NCI-H187 (cell line): ENCODE data around the gene CHD1L.

Experiments used
- DNase-seq, 2 experiments: peaks; one replicate each; lab custom pipeline; 2025; lab: John Stamatoyannopoulos, UW

Gene CHD1L

DNA sequence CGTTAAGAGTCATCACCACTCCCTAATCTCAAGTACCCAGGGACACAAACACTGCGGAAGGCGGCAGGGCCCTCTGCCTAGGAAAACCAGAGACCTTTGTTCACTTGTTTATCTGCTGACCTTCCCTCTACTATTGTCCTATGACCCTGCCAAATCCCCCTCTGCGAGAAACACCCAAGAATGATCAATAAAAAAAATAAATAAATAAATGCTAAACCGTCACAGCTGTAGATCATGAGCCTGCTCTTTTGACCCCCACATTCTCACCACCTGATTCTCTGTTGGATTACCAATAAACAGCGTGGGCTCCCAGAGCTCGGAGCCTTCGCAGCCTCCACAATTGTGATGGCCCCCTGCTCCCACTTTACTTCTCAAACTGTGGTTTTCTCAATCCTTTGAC, 8.6 kb upstream of the CHD1L start:
- DNase-seq: peak in 1 of 2 experiments; percentile 16

DNA sequence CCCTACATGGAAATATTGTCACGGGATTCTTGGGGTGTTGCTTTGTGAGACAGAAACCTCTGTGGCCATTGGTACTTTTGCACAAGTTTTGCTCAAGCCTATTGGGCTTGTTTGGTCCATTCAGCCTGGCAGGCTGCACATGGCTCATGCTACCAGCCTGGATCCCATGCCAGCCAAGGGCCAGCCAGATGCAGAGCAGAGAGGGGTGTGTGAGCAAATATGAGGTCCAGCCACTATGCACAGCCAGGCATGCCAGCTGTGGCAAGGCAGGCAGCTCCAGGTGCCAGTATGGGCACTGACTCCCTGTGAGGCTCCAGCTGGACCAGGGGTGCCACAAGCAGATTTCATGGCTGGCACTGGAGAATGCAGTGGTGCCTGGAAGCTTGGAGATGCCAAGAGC, 6.7 kb upstream of the CHD1L start:
- DNase-seq: no peak

DNA sequence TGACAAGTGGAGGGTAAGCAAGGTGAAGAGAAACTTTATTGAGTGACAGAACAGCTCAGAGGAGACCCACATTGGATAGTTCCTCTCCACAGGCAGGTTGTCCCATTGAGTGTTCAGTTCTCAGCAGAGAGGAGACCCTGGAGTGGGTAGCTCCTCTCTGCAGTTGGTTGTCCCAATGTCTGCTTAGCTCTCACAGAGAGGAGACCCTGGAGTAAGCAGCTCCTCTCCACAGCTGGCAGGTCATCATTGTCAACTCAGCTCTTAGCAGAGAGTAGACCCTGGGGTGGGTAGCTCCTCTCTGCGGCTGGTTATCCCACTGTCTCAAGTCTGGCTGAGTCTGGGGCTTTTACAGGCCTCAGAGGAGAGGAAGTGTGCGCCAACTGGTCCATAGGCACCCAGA, 6.0 kb upstream of the CHD1L start:
- DNase-seq: no peak

DNA sequence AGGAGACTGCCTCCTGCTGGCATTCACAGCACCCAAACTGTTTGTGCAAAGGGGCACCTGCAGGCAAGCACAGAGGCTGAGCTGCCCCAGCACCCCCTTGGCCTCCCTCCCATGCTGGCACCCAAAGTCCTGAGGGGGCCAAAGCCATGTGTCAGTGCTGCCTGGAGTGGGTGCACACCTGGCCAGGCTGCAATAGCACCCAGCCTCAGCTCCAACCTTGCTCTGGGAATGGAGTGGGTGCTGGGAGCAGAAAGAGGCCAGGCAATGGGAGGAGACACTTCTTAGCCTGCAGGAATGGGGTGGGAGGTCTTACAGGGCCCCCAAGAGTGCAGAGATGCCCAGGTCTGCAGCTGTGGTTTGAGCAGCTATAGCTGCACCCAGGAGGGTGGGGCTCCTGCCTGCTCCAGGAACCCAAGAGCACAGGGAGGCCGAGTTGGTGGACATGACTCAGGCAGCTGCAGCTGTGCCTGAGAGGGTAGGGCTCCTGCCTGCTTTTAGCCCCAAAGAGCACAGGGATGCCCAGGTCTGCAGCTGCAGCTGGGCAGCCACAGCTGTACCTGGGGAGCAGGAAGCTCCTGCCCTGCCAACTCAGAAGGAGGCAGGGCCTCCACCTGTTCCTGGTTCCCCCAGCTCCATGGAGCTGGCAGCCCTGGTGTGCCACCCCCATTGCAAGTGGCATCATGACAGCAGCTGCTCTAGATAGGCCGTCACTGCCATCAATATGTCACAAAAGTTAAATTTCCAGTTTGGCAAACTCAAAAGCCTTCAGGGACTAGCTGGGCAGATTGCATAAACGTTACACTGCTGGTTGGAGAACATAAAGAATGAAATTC, 5.3 kb upstream of the CHD1L start:
- DNase-seq: no peak

DNA sequence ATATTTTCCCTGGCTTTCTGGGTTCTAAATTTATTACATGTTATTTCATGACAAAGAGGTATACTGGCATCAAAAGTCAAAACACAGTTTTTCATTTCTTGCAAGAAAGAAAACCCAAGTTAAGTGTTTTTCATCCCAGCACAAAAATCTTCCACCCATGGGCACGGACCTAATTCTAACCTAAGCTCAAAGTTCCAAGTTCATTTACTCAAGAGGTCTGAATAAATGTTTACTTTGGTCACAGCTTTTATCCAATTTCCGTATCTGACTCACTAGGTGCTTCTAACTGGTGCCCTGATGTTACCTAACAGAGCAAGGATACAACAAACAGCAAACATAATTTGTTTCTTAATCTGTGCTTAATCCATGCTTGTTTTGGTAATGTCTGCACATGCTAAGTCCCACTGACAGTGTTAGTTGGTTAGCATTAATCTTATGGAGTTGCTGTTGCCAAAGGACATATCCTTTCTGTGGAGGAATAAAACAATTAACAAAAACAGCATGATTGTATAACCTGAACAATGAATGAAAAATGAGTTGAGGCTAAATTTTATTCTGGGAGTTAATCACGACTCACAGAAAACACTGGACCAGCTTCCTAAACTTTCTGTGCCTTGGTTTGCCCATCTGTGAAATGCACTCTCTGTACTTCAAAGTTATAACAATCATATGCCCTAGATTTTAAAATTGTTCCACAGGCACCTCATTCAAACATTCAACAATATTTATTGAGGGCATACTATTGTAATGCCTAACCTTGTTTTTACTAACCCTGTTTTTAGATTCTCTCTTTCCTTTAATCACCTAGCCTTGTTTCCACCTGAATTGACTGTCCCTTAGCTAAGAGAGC, 4.2 kb upstream of the CHD1L start:
- DNase-seq: no peak

DNA sequence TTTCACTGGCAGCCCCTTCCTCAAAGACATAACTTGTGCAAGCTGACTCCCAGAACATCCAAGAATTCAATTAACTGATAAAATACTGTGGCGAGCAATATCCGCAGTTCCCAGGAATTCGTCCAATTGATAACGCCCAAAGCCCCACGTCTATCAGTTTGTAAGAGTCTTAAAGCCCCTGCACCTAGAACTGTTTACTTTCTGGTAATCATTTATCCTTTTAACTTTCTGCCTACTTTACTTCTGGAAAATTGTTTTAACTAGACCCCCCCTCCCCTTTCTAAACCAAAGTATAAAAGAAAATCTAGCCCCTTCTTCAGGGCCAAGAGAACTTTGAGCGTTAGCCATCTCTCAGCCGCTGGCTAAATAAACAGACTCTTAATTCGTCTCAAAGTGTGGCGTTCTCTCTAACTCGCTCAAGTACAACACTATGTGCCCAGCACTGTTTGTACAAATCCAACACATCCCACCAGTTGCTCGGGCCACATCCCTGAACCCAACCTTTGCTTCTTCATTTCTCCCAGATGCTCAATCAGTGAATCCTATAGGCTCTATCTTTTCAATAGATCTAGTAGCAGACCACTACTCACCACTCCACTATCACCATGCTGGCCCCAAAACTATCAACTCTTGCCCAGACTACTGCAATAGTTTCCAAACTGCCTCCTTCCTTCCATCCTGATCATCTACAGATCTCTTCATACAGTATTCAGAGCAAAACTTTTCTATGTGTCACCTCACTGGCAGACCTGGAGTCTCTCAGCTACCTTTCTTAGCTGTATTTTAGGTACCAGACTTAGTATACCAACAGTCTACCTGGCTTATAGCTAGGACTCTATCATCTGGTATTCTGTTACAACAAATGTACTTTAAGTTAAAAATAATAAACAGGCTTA, 3.3 kb upstream of the CHD1L start:
- DNase-seq: no peak

DNA sequence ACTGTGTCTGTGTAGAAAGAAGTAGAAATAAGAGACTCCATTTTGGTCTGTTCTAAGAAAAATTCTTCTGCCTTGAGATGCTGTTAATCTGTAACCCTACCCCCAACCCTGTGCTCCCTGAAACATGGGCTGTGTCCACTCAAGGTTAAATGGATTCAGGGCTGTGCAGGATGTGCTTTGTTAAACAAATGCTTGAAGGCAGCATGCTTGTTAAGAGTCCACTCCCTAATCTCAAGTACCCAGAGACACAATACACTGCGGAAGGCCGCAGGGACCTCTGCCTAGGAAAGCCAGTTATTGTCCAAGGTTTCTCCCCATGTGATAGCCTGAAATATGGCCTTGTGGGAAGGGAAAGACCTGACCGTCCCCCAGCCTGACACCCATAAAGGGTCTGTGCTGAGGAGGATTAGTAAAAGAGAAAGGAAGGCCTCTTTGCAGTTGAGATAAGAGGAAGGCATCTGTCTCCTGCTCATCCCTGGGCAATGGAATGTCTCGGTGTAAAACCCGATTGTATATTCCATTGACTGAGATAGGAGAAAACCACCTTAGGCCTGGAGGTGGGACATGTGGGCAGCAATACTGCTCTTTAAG, 2.3 kb upstream of the CHD1L start:
- peak; percentile 66 to 82 for DNase-seq

DNA sequence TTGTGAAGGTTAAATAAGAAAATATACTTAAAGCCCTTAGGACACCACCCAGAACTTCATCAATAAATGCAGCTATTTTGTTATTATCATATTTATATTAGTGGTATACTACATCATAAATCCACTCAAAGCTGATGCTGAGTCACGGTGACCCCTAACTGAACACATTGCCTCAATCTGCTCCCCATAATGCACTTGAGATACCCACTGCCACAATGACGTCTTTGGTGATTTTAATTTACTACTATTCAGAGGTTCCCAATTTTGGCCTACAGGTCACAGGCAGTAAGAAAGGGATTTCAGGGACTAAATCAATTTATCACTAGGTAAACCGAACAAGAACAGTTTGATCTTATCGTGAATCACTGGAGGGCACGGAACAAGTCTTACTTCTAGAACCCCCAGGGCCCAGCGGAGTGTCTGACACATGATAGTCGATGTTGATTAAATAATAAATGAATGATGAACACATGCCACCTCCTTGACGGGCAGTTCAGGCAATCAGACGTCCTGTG, 493 bp upstream of the CHD1L start:
- no peak for DNase-seq

DNA sequence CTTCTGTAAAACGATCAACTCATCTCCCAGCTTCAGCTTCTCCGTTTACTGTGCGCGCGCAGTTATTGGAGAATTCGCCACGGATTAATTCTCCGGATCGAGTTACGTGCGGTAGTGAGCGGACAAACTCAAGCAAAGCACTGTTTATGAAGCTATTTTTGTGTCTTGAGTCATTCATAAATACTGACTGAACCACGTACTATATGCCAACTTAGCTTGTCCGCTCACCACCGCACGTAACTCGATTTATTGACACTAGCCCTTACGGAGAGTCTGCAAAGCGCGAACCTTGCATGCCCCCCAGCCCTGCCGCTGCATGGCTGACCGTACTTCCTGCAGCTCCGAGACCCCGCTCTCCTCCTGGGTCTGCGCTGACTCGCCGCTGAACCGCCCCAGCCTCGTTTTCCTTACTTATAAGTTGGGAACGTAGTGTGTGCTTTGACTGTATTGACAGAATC, 773 bp downstream of the CHD1L start:
- no peak for DNase-seq

DNA sequence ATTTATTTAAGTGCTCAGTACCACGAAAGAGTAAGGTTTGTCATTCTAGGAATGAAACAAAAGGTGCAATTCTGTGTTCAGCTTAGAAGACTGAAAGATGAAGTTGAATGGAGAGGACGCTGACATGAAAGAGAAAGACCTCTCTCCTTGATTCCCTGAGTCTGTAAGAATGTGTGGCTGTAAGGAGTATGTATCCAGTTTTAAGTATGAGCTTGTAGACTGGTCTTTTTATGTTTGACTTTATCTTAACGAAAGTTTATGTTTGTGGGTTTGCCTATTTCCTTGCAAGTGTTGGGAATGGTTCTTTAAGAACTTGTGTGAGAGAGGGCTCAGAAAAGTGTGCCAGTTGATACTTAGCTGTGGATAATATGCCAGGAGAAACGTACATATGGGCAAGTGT, 1.4 kb downstream of the CHD1L start:
- DNase-seq: no peak

DNA sequence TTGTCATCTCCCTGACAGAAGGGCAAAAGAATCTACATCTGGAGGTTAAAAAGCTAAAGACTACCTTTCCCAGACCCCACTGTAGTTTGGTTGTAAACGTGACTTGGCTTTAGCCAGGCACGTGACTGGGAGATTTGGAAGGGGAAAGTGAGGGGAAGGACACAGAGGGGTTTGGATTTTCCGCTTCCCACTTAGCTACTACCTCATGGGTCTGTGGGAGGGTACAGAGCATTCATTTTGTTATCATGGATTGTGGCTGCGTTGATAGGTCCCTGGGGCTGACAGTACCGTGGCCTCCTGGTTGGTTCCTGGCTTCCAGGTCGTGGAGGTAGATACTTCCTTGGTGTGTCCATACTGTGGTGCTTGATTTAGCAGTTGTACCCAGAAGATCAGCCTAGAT, 2.6 kb downstream of the CHD1L start:
- DNase-seq: no peak

DNA sequence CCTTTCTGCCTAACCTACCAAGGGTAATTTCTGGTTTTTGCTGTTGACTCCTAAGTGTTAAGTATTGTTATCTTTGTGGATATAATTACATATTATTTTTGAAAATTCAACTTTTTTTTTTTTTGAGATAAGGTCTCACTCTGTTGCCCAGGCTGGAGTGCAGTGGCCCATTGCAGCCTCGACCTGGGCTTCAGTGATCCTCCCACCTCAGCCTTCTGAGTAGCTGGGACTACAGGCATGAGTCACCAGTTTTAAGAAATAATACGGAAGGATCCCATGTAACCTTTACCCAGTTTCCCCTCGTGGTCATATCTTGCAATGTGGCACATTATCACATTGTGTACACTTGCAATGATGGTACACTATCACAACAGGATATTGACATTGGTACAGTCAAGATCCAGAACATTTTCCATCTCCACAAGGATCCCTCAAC, 3.1 kb downstream of the CHD1L start:
- no peak for DNase-seq

DNA sequence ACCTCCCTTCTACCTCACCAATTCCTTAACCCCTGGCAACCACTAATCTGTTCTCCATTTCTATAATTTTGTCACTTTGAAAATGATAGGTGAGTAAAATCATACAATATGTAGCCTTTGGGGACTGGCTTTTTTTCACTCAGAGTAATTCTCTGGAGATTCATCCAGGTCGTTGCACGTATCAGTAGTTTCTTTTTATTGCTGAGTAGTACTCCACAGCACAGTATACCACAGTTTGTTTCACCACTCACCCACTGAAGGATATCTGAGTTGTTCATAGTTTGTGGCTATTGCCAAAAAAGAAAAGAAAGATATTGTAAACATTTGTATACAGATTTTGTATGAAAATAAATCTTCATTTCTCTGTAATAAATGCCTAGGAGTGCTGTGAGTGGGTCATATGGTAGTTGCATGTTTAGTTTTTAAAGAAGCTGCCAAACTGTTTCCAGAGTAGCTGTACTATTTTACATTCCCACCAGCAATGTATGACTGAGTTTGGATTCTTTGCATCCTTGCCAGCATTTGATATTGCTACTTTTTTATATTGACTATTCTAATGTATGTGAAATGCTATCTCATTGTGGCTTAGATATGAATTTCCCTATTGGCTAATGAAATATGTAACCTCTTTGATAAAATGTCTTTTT, 3.7 kb downstream of the CHD1L start:
- DNase-seq: no peak

DNA sequence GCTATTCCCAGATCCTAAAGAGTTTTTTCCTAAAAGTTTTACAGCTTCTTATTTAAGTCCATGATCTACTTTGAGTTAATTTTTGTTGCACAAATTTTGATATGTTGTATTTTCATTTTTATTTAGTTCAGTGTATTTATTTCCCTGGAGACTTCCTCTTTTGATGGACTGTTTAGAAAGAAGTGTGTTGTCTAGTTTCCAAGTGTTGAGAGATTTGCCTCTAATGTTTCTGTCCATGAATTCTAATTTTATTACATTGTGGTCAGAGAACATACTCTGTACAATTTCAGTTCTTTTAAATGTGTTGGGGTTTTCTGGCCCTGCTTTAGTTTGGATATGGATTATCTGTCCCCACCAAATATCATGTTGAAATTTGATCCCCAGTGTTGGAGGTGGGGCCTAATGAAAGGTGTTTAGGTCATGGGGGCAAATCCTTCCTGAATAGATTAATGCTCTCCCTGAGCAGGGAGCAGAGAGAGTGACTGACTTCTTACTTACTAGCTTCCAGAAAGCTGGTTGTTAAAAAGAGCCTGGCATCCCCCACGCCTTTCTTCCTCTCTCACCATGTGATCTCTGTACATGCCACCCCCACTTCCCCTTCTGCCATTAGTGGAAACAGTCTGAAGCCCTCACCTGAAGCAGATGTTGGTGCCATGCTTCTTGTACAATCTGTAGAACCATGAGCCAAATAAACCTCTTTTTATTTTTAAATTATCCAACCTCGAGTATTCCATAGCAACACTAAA, 4.6 kb downstream of the CHD1L start:
- no peak for DNase-seq

DNA sequence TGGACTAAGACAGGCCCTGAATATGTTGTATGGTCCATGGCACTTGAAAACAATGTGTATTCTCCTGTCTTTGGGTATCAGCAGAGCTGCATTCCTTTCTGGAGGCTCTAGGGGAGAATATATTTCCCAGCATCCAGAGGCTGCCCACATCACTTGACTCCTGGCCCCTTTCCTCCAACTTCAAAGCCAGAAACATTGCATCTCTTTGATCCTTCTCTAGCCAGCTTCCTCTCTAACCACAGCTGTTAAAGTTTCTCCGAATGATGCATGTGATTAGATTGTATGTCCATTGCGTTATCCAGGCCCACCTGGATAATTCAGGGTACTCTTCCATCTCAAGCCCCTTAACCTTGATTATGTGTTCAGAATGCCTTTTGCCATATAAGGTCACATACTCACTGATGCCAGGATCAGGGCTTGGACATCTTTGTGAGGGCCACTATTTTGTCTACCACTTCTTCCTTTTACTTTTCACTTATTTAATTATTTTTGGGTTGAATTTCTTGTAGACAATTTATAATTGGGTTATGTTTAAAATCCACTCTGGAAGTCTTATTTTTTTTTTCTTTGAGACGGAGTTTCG, 5.3 kb downstream of the CHD1L start:
- DNase-seq: no peak

DNA sequence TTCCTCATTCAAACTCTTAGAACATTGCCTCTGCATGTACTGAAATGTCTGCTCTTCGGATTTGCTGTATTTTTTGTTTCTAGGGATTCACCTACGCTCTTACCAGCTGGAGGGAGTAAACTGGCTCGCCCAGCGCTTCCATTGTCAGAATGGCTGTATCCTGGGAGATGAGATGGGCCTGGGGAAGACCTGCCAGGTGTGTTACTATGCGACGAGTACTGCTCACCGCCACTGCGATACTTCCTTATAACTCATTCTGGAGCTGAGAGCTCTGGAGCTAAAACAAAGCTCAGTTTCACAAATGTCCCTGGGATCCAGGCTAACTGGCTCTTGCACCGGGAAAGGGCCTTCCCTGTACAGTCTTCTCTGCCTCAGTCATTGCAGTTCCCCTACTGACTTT, 10.1 kb downstream of the CHD1L start:
- no peak for DNase-seq

DNA sequence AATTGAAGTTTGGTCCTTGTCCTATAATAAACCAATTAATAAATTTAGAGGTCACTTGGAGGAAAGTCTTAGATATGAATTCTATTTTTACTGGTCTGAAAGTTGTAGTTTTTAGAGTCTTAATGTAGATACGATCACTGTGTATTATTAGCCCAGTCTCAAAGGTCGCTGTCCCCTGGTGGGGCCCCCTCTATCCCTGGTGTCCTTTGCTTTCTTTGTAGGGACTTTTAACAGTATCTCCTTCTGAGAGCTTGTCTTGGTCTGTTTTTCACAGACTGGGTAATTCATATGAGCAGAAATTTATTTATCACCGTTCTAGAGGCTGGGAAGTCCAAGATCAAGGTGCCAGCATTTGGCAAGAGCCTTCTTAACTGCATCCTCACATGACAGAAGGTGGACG, 18.5 kb downstream of the CHD1L start:
- DNase-seq: no peak

DNA sequence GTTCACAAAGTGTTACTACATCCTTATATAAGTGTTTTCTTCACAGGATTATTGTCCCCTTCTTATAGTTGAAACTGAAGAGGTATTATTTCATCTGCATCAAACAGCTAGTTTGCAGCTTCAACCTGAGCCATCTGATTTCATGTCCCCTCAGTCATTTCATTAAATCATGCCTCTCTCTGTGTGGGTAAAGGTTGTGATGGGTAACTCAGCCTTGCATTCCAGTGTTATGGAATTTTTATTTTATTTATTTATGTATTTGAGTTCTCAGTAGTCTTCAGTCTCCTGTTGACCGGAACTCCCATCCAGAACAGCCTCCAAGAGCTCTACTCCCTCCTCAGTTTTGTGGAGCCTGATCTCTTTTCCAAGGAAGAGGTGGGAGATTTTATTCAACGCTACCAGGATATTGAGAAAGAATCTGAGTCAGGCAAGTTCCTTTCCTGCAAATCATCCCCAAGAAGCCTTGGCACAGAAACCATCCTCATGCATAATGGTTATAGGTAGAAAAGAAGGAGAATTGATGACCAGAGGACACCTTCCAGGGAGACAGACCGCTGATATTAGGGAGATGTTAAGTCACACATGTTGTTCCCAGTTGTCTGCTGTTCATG, 21.8 kb downstream of the CHD1L start:
- no peak for DNase-seq

DNA sequence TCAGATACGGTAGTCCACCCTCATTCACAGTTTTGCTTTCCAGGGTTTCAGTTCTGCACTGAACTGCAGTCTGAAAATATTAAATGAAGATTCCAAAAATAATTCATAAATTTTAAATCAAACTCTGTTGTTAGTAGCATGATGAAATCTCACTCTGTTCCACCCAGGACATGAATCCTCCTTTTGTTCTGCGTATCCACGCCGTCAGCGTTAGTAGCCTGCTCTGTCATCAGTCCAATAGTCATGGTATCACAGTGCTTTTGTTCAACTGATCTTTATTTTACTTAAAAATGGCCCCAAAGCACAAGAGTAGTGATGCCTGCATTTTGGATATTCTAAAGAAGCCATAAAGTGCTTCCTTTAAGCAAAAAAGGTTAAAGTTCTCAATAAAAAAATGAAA, 23.9 kb downstream of the CHD1L start:
- DNase-seq: no peak
